CD4-positive, alpha-beta T cell treated with Interleukin-1 beta for 1 hour (primary cell): ENCODE measurements around the gene GTF2F2.

Source experiments
- DNase-seq, 2 donors: peaks; one replicate each; pipeline ENCODE4 v3.0.0-alpha.2; 2020 to 2022

Gene GTF2F2

DNA sequence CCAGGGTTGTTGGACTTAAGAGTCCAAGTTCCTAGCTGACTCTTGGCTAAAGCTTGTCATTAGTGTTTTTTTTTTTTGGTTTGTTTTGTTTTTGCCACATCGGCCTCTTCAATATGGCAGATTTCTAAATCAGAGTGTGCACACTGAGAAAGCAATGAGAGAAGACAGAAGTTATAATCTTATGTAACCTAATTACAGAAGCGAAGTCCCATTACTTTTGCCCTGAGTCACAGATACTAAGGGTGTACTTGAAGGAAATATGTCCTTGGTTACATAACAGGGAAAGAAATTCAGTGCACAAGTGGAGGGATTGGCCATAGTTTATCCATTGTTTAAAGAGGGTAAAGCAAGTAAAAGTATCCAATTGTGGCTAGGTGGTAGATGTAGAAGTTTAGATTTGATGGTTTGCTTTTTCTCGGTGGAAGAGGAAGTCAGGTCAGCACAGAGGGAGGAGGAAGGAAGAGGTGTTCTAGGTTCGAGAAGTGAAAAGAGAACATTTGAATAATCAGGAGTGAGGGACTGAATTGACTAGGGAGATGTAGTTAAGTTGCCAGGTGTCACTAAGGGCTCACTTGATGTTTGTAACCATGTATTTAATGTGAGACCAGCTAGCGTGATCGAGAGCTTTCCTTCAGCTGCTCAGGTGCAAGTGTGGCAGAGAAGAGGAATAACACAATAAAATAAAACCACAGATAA lies 12.2 kb downstream of the GTF2F2 start:
- DNase-seq = no peak

GRCh38 chr13:45133396-45134118 lies 13.2 kb downstream of the GTF2F2 start:
- no peak for DNase-seq

- no peak for DNase-seq
Measured at GRCh38 chr13:45136741-45137504, 16.6 kb downstream of the GTF2F2 start.

GRCh38 chr13:45137526-45137925 lies 17.2 kb downstream of the GTF2F2 start:
- no peak for DNase-seq

DNA sequence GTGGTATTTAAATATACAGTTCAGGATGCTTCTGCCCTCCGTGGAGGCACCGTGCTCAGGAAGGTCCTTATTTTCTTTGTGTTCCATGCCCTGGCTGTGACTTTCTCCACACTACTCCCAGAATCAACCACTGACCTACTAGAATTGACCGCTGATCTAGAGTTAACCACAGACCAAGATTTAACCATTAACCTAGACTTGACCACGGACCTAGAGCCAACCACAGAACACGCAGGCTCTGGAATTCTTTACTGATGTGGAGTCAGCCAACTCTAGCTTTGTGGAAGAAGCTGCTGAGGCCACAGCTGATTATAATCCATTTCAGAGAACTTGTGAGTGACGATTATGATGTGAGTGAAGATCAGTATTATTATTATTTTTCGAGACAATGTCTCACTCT lies 18.0 kb downstream of the GTF2F2 start:
- DNase-seq = no peak

DNA sequence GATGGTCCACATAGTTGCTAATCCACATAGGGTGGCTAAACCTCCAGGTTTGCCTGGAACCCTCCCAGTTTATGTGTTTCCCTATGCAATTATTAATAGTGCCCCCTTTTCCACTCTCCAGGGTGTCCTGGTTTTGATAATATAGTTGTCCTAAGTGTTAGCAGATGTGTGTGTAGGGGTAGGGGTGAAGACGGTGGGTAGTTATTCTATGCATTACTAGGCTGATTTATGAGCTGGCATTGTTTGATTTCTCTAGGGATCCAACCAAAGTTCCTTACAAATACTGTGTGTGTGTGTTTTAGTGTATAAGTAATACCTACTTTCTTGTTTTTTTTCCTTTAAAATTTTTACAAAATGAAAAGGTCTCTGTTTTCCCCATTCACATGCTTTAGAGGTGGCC lies 21.1 kb downstream of the GTF2F2 start:
- DNase-seq = no peak

- no peak for DNase-seq
Measured at GRCh38 chr13:45142440-45143345, 22.4 kb downstream of the GTF2F2 start.

GRCh38 chr13:45143346-45143751 lies 23.0 kb downstream of the GTF2F2 start:
- no peak for DNase-seq

GRCh38 chr13:45149964-45150363 lies 29.7 kb downstream of the GTF2F2 start:
- no peak for DNase-seq

DNA sequence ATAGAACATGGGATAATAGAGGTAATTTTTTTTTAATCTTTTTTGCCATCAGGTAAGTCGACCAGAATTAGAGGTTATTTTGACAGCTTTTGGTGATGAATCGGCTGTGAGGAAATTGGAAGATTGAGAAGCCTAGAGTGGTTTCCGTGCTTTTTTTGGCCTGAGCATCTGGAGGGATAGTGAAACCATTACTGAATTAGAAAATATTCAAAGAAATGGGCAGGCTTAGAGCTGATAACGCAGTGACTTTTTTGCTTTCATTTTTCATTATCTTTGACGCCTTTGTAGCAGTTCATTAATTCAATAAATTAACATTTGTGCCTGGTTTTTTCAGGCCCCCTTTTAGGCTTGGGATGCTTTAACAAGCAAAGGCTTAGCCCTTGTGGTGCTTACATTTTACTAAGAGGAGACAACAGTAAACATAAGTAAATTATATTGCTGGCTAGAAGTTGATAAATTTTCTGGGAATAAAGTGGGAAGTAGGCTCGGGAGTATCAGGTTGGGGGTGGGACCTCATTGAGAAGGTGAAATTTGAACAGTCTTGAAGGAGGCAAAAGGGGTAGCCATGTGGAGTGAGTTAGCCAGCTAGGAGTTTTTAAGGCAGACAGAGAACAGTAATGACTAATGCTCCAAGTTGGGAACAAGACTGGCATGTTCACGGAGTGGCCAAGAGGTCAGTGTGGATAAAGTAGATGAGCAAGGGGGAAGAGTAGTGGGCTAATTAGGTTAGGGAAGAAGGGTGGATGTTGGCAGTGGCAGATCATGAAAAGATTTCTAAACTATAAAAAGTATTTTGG lies 36.5 kb downstream of the GTF2F2 start:
- no peak for DNase-seq

DNA sequence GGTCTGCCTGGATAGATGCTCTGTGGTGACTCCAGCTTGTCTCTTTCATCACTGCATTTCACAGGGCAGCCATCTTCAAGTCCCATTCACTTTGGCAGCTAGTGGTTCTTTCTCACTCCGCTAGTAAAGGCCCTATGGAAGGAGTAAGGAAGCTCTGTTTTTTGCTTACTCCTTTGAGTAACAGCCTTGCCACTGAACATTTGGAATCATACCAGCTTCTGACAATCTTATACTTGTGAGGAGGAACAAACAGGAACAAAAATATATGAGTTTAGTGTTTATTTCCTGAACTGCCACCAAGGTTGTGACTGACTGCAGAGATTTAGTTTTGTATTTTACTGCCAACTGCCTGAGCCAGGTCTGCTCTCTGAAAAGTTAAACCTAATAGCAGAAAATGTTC lies 41.9 kb downstream of the GTF2F2 start:
- DNase-seq = no peak

- no peak for DNase-seq
Measured at GRCh38 chr13:45162821-45163220, 42.5 kb downstream of the GTF2F2 start.

DNA sequence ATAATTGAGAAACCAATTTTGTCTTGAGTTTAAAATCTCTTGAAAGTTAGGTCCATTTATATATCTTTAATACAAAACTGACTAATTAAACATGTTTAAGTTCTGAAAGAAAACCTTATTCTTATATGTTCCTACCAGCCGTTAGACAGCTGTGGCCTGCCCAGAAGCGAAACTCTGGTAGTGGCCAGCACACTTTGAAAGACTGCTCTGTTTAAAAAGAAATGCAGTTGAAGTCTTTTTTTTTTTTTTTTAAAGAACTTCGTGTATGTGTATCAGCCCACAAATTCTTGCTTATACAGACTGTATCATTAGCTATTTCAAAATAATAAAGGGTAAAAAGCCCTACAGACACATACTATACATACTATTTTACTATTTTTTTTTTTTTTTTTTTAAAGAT lies 46.5 kb downstream of the GTF2F2 start:
- DNase-seq = no peak

- no peak for DNase-seq
Measured at GRCh38 chr13:45167611-45168554, 47.6 kb downstream of the GTF2F2 start.

- no peak for DNase-seq
Measured at GRCh38 chr13:45168555-45168930, 48.2 kb downstream of the GTF2F2 start.

GRCh38 chr13:45174478-45174877 lies 54.2 kb downstream of the GTF2F2 start:
- no peak for DNase-seq

DNA sequence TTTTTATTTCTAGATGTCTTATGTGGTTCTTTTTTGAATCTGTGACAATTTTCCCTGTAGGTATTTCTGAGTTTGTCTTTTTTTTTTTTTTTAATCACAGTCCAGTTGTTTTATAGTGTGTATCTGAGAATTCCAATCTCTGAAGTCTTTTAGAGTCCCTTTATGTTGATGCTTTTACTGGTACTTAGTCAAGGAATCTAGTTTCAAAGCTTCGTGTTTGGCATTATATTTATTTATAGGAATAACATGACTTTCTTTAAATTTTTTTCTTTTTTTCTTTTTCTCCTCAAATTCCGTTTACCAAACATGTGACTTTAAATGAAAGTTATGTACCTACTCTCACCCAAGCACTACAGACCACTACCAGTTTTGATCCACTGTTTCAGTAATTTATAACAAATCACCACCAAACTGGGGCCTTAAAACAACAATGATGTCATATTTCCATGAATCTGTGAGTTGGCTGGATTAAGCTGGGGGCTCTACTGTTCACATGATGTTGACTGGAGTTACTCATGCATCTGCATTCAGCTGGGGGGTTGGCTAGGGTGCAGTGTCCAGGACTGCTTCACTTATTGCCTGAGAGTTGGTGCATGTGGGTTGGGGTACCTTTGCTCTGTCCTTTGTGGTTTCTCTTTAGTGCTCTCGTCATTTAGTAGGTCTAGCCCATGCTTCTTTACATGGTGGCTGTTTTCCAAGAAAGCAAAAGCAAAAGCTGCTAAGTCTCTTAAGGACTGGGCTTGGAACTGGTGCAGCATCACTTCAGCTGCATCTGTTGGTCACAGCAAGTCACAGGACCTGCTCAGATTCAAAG lies 58.2 kb downstream of the GTF2F2 start:
- no peak for DNase-seq

DNA sequence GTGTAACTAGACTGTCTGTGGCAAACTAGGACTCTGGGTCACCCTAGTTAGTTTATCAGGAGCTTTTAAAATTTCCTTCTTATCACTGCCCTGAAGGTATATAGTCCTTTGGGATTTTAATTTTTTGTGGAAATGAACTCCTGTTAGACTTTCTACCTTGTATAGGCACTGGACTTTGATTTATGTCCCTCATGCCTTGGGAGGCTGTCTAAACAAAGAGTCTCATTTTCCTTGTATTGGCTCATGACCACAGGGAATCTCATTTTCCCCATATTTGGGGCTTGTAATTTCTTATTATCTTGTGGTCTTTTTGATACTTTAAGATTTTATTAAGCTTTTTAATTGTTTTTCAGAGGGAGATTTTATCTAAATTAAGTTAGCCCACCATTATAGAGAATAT lies 59.1 kb downstream of the GTF2F2 start:
- DNase-seq = no peak

- no peak for DNase-seq
Measured at GRCh38 chr13:45180303-45180702, 60.0 kb downstream of the GTF2F2 start.
